GM23338 (cell line): ENCODE results near the gene ZFPL1. TPM values are rescaled to one million over a fixed set of nuclear protein-coding genes. Genes with fewer than 3 reads are reported as not detected.

Experiments
- ATAC-seq: fragments of 200-7000 bp; cut with Tn5 transposase; 3 replicates; pipeline ENCODE4 v1.9.1; 2020
- DNase-seq: peaks from one replicate; pipeline ENCODE4 v3.0.0-alpha.2; 2015; ENCODE audit warnings: low spot score
- H2AFZ ChIP-seq: fragments of 200-600 bp; sonication (generic); 2 replicates; pipeline ENCODE4 v1.8.0; 2016; ENCODE audit warnings: antibody characterized with exemption, mild to moderate bottlenecking, moderate library complexity
- H3F3A ChIP-seq: fragments of 200-600 bp; sonication (generic); replicated peaks from 2 replicates; pipeline ENCODE4 v1.8.0; 2017; ENCODE audit warnings: antibody characterized with exemption, mixed run types, low read depth
- H3K27ac ChIP-seq: fragments of 200-600 bp; sonication (generic); 2 replicates; pipeline ENCODE4 v1.6.1; 2016; ENCODE audit warnings: low read depth
- H3K27me3 ChIP-seq: fragments of 200-600 bp; sonication (generic); 2 replicates; pipeline ENCODE4 v1.8.0; 2016; ENCODE audit warnings: mild to moderate bottlenecking, mixed run types, moderate library complexity; ENCODE audit not compliant: insufficient read depth
- H3K36me3 ChIP-seq: fragments of 200-600 bp; sonication (generic); 2 replicates; pipeline ENCODE4 v1.8.0; 2016; ENCODE audit warnings: mild to moderate bottlenecking; ENCODE audit not compliant: insufficient read depth
- H3K4me1 ChIP-seq: fragments of 200-600 bp; sonication (generic); 2 replicates; pipeline ENCODE4 v1.8.0; 2016; ENCODE audit warnings: mild to moderate bottlenecking, moderate library complexity; ENCODE audit not compliant: insufficient read depth
- H3K4me2 ChIP-seq: fragments of 200-600 bp; sonication (generic); 2 replicates; pipeline ENCODE4 v1.7.1; 2017; ENCODE audit warnings: mixed run types
- H3K4me3 ChIP-seq: fragments of 200-600 bp; sonication (generic); 2 replicates; pipeline ENCODE4 v1.6.1; 2016; ENCODE audit warnings: mixed run types
- H3K79me2 ChIP-seq: fragments of 200-600 bp; sonication (generic); replicated peaks from 2 replicates; pipeline ENCODE4 v1.8.0; 2017; ENCODE audit warnings: mild to moderate bottlenecking; ENCODE audit not compliant: insufficient read depth
- H3K9me2 ChIP-seq: fragments of 200-600 bp; sonication (generic); 2 replicates; pipeline ENCODE4 v1.8.0; 2017; ENCODE audit not compliant: insufficient read depth
- H4K20me1 ChIP-seq: fragments of 200-600 bp; sonication (generic); replicated peaks from 2 replicates; pipeline ENCODE4 v1.8.0; 2017; ENCODE audit warnings: mild to moderate bottlenecking; ENCODE audit not compliant: insufficient read depth
- H3K27ac Mint-ChIP-seq: 2 replicates; pipeline ENCODE4 v1.8.0; 2020; ENCODE audit warnings: inconsistent platforms, mild to moderate bottlenecking, moderate library complexity, mixed read lengths
- H3K27me3 Mint-ChIP-seq: 3 replicates; pipeline ENCODE4 v1.8.0; 2022; ENCODE audit warnings: low read depth, mild to moderate bottlenecking, moderate library complexity, mixed read lengths, inconsistent platforms; ENCODE audit not compliant: insufficient read depth, poor library complexity
- H3K36me3 Mint-ChIP-seq: 3 replicates; pipeline ENCODE4 v1.8.0; 2021; ENCODE audit warnings: low read depth, mild to moderate bottlenecking, inconsistent platforms, moderate library complexity, mixed read lengths
- H3K4me1 Mint-ChIP-seq: 3 replicates; pipeline ENCODE4 v1.8.0; 2020; ENCODE audit warnings: mild to moderate bottlenecking, inconsistent platforms, mixed read lengths
- H3K4me3 Mint-ChIP-seq: 3 replicates; pipeline ENCODE4 v1.8.0; 2021; ENCODE audit warnings: moderate library complexity, mild to moderate bottlenecking, inconsistent platforms, mixed read lengths
- H3K9me3 Mint-ChIP-seq: 3 replicates; pipeline ENCODE4 v1.8.0; 2020; ENCODE audit warnings: moderate library complexity, mild to moderate bottlenecking, inconsistent platforms, mixed read lengths
- CREB1 ChIP-seq: fragments of 250-450 bp; sonication (Bioruptor Pico); IDR thresholded peaks from 2 replicates; pipeline ENCODE4 v1.5.0; 2020; ENCODE audit warnings: low read depth, mild to moderate bottlenecking, moderate library complexity
- CTCF ChIP-seq, 2 experiments: fragments of 200-600 bp in 1 of 2; sonication (generic) in 1 of 2; conservative IDR thresholded peaks; 2 replicates each; pipeline versions ENCODE4 v1.5.1 to v1.6.1; 2016 to 2017; ENCODE audit warnings: antibody characterized with exemption in 2 of 2, low read depth in 2 of 2, mild to moderate bottlenecking in 2 of 2, moderate library complexity in 1 of 2
- ETS1 ChIP-seq: IDR thresholded peaks from 2 replicates; pipeline ENCODE4 v1.6.1; 2016; ENCODE audit warnings: antibody characterized with exemption
- EZH2 ChIP-seq: fragments of 200-600 bp; sonication (generic); IDR thresholded peaks from one replicate; pipeline ENCODE4 v1.8.0; 2017; ENCODE audit warnings: antibody characterized with exemption, mild to moderate bottlenecking, low read depth; ENCODE audit not compliant: unreplicated experiment
- EZH2phosphoT487 ChIP-seq: fragments of 200-600 bp; sonication (generic); IDR thresholded peaks from one replicate; pipeline ENCODE4 v1.8.1; 2018; ENCODE audit warnings: antibody characterized with exemption; ENCODE audit not compliant: unreplicated experiment
- JUNB ChIP-seq: IDR thresholded peaks from one replicate; pipeline ENCODE4 v1.6.1; 2016; ENCODE audit warnings: antibody characterized with exemption; ENCODE audit not compliant: unreplicated experiment
- NANOG ChIP-seq: IDR thresholded peaks from 2 replicates; pipeline ENCODE4 v1.6.1; 2016; ENCODE audit warnings: antibody characterized with exemption, borderline replicate concordance
- POLR2AphosphoS5 ChIP-seq: IDR thresholded peaks from 2 replicates; pipeline ENCODE4 v1.6.1; 2016; ENCODE audit warnings: antibody characterized with exemption, low read depth
- REST ChIP-seq: IDR thresholded peaks from one replicate; pipeline ENCODE4 v1.6.1; 2018; ENCODE audit warnings: antibody characterized with exemption; ENCODE audit not compliant: unreplicated experiment
- STAT1 ChIP-seq: IDR thresholded peaks from one replicate; pipeline ENCODE4 v1.6.1; 2016; ENCODE audit warnings: antibody characterized with exemption; ENCODE audit not compliant: unreplicated experiment
- ZNF114 ChIP-seq: fragments of 250-450 bp; sonication (Bioruptor Pico); IDR thresholded peaks from 2 replicates; pipeline ENCODE4 v1.5.0; 2020; ENCODE audit warnings: mild to moderate bottlenecking, moderate library complexity
- ZNF331 ChIP-seq: fragments of 250-450 bp; sonication (Bioruptor Pico); IDR thresholded peaks from 2 replicates; pipeline ENCODE4 v1.5.0; 2020; ENCODE audit warnings: low read depth, mild to moderate bottlenecking, moderate library complexity
- ZNF462 ChIP-seq: fragments of 250-450 bp; sonication (Bioruptor Pico); IDR thresholded peaks from 2 replicates; pipeline ENCODE4 v1.5.0; 2020; ENCODE audit warnings: mild to moderate bottlenecking, moderate library complexity
- polyA plus RNA-seq: library from polyadenylated mRNA; unstranded; fragments of >200 nt; fragmentation: Nextera tagmentation; extraction: Ambion mirVana; gene quantifications from 2 replicates; pipeline ENCODE4 v1.2.1, GENCODE V29; 2016
- total RNA-seq: library from RNA; depleted of rRNA; stranded (reverse); fragments of >200 nt; shearing (Covaris generic); gene quantifications from 2 replicates; pipeline ENCODE4 v1.2.3, GENCODE V29; 2014

Gene ZFPL1
- total and polyA plus RNA-seq, 2 experiments from 2014 or later = 26.3 to 26.8 TPM

GRCh38 chr11:65036931-65037330 lies 47.1 kb upstream of the ZFPL1 start:
- Histone ChIP-seq H3K27me3 (no peaks in the 10 kb centered on the region), H3K36me3 (no peaks in the 10 kb centered on the region)
- no peak for DNase-seq

More at GRCh38 chr11:65036931-65037330, 47.1 kb upstream of the ZFPL1 start:
- Mint-ChIP-seq H3K4me3 (no peak overlapping the region), H3K36me3 (no peaks in the 10 kb centered on the region), H3K27ac (no peak overlapping the region), H3K9me3 (no peaks in the 10 kb centered on the region), H3K27me3 (peaks cover 5% of the 10 kb centered on the region), H3K4me1 (no peaks in the 10 kb centered on the region; the same call in 2 of the 3 replicates)
- no peak for ATAC-seq
- H4K20me1 ChIP-seq = no peaks in the 10 kb centered on the region
- TF ChIP-seq NANOG (no peak), ZNF331 (CRISPR knock-in tag) (no peak), CREB1 (CRISPR knock-in tag) (no peak), EZH2 (no peak), EZH2phosphoT487 (no peak), POLR2AphosphoS5 (no peak), ZNF114 (CRISPR knock-in tag) (no peak), JUNB (no peak), ETS1 (no peak), ZNF462 (no peak), REST (no peak), STAT1 (no peak), CTCF (conservative IDR thresholded peaks at IDR 0.05; ENCODE audit: low read depth in 2 of 2) (no peak)
- no peaks in the 10 kb centered on the region for H3K9me2 ChIP-seq
- H2AFZ ChIP-seq = no peak overlapping the region
- H3K4me2 ChIP-seq = no peak overlapping the region
- H3K27ac ChIP-seq = no peak overlapping the region
- peaks cover 2% of the 10 kb centered on the region; the same call in 1 of the 2 replicates for H3K79me2 ChIP-seq
- H3F3A ChIP-seq = 0 out of 2 replicates have a peak, but pooled peaks cover 7% of the 10 kb centered on the region
- no peak overlapping the region for H3K4me3 ChIP-seq
- H3K4me1 ChIP-seq = no peaks in the 10 kb centered on the region
